Panc1 (cell line): ENCODE results near the gene CAMKMT.

Source experiments
- POLR2AphosphoS5 ChIP-seq: IDR thresholded peaks from 2 replicates; pipeline ENCODE4 v1.6.1; 2012; ENCODE audit warnings: mild to moderate bottlenecking, low read depth, low read length, moderate library complexity
- REST ChIP-seq, 2 experiments: IDR thresholded peaks; 2 replicates each; pipeline ENCODE4 v1.6.1; 2011 to 2012; ENCODE audit warnings: low read depth in 2 of 2, control low read depth in 1 of 2, low read length in 1 of 2, mild to moderate bottlenecking in 1 of 2, moderate library complexity in 1 of 2; ENCODE audit not compliant: insufficient read depth in 1 of 2
- SIN3A ChIP-seq: IDR thresholded peaks from 2 replicates; pipeline ENCODE4 v1.6.1; 2012; ENCODE audit warnings: low read depth, mild to moderate bottlenecking, low read length, moderate library complexity, borderline replicate concordance; ENCODE audit not compliant: insufficient read depth
- TF ChIP-seq, protein P1 (sequence below): fragments of 450-650 bp; IDR thresholded peaks from 2 replicates; pipeline ENCODE4 v1.5.1; 2017; ENCODE audit warnings: mild to moderate bottlenecking

DNA sequence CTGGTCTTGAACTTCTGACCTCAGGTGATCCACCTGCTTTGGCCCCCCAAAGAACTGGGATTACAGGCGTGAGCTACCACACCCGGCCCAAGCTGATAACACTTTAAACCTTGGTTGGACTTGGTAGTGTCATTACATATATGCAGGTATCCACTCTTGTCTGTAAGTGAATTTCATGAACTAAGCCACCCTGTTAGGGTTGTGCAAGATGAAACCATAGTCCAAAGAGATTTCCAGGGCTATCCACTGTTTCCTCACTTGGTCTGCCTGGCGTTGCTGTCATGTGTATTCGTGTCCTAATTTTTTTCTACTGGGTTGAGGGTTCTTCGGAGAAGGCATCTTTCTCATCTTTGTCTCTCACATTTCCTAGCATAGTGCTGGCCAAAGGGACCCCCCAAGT is 203.0 kb downstream of the CAMKMT start:
- TF ChIP-seq, protein P1, sequence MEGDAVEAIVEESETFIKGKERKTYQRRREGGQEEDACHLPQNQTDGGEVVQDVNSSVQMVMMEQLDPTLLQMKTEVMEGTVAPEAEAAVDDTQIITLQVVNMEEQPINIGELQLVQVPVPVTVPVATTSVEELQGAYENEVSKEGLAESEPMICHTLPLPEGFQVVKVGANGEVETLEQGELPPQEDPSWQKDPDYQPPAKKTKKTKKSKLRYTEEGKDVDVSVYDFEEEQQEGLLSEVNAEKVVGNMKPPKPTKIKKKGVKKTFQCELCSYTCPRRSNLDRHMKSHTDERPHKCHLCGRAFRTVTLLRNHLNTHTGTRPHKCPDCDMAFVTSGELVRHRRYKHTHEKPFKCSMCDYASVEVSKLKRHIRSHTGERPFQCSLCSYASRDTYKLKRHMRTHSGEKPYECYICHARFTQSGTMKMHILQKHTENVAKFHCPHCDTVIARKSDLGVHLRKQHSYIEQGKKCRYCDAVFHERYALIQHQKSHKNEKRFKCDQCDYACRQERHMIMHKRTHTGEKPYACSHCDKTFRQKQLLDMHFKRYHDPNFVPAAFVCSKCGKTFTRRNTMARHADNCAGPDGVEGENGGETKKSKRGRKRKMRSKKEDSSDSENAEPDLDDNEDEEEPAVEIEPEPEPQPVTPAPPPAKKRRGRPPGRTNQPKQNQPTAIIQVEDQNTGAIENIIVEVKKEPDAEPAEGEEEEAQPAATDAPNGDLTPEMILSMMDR, result no peak
- TF ChIP-seq REST (IDR thresholded peaks at IDR 0.05; ENCODE audit: insufficient read depth in 1 of 2, low read depth in 2 of 2, low read length in 1 of 2), result no peak
- no peak for TF ChIP-seq SIN3A
- TF ChIP-seq POLR2AphosphoS5, result no peak
